SKM-1 treated with dmso at 0.1 percent for 144 hours (cell line): Measurements from ENCODE around the gene ANXA6.
"Not testable (repeated sequence)": the region's sequence is repeated elsewhere in the genome, so short reads cannot be mapped to it uniquely, and the experiment has no call there.

Experiments used
- DNase-seq: peaks from one replicate; lab custom pipeline; 2025; ENCODE audit not compliant: unreplicated experiment; lab: John Stamatoyannopoulos, UW

ANXA6 gene

DNA sequence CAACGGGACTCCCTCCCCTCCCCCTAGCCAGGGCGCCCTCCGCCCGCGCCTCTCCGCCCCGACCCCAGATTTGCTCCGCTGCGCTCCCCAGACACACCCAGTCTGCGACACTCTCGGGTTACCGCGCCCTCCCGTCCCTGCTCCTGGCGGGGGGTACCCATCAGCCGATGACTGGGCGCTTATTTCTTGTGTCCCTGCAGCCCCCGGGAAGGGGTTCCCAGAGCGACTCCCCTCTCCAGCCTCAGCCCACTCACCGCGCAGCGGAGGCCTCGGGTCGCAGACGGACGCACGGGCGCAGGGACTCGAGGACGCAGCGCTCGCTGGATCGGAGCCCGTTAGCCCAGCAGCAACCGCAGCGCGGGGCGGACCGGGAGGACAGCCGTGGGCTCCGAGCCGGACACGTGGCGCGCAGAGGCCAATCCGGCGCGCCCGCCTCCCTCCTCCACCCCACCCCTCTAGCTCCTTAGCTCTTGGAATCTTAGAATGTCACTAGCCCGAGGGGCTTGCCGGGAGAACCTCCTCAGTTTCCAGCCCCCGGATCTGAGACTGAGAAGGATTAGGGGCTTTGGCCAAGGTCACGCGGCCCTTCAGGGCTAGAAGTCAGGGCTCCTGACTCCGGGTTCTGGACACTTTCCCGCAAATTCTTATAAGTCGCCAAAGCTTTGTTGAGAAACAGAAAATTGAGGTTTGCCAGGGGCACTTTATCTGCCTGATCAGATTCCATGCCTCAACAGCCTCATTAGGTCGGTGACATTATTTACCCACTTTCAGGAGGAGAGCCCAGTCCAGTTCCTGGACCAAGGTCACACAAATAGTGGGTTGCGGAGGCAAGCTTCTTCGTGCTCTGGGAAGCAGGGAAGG lies at the start of gene ANXA6:
Gene ANXA6 (minus strand): TSS at position 354 of the 861 bp plus-strand sequence. CDS start 9,878 bp downstream, outside the sequence.
- DNase-seq: peak; percentile 45

GRCh38 chr5:151205411-151205810 lies 47.8 kb upstream of the ANXA6 start:
- no peak for DNase-seq

GRCh38 chr5:151204051-151204450 lies 46.5 kb upstream of the ANXA6 start:
- DNase-seq: no peak

DNA sequence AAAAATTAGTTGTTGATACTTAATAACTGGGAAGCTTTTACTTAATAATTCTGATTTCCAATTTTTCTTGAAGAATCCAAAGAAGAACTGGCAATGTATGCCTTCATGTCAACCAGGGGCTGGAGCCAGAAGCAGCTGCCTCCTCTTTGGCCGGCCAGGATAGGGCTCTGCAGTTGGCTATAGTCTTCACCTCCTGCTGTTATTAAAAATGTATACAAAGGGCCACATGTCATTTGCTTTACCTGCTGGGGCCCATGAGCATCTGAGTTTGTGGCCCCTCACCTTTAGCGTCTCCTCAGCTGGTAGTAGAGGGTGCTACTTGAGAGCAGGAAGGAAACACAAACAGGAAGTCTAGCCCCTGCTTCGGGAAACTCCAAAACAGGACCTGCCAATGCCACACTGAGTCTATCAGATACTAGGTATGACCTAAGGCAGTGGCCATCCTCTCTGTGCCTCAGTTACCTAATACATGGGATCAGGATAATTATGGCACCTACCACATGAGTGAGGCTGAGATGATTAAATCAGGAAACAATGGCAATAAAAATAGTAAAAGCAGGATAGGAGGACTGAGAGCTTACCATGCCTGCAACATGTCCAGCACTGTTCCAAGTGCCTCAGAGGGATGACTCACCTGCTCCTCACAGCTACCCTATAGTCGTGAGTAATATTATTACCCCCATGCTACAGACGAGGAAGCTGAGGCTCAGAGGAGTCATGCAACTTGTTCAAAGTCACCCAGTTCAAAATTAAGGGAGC lies 45.0 kb upstream of the ANXA6 start:
- DNase-seq: no peak

GRCh38 chr5:151200913-151201595 lies 43.5 kb upstream of the ANXA6 start:
- DNase-seq: no peak

DNA sequence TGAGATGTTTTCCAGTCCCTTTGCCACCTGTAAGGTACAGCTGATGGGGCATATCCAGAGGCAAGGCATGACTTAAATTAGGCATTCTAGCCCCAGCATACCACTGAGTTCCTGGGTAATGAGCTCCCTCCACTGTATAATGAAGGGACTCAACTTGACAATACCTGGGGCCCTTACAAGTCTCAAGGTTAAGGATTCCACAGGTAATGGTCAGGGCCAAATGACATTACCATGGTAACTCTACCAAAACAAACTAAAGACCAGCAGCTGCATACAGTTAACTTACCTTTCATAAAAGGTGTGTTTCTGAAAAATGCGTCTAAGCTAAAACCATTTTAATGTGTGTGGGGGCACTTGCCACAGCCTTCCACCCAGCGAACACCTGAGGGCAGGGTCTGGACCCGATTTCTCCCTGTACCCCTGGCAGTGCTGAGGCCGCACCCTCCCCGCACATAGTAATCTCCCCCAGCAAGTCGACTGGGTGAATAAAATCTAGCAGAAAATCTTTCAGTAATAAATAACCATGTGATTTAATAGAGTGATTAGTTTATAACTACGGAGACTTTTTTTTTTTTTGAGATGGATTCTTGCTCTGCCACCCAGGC lies 42.1 kb upstream of the ANXA6 start:
- DNase-seq: no peak

GRCh38 chr5:151198861-151199260 lies 41.3 kb upstream of the ANXA6 start:
- DNase-seq: no peak

GRCh38 chr5:151197291-151197600 lies 39.7 kb upstream of the ANXA6 start:
- DNase-seq: not testable (repeated sequence)

GRCh38 chr5:151196556-151197290 lies 39.1 kb upstream of the ANXA6 start:
- no peak for DNase-seq

GRCh38 chr5:151195622-151196021 lies 38.0 kb upstream of the ANXA6 start:
- peak; percentile 27 for DNase-seq

- no peak for DNase-seq
These were observed 35.0 kb upstream of the ANXA6 start for GRCh38 chr5:151192626-151193025.

- no peak for DNase-seq
These were observed 34.1 kb upstream of the ANXA6 start for GRCh38 chr5:151191661-151192060.

- DNase-seq: no peak
These were observed 31.6 kb upstream of the ANXA6 start for GRCh38 chr5:151189151-151189550.

DNA sequence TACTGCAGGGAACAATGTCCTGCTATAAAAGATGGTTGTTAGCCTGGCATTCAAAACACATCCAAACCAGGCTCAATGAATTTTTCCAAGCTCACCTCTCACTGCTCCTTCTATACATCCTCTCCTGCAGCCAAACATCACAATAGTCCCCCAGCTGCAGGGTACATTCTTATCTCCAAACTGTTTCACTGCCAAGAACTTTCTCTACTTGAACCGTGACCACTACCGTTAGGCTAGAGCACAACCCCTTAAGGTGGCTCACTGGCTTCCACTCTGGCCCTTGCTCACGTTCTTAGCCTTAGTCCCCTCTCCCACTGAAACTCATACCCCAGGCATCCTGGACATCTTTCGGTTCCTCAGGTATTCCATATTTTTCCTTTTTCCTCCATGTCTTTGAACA lies 29.0 kb upstream of the ANXA6 start:
- DNase-seq: no peak

GRCh38 chr5:151186052-151186451 lies 28.5 kb upstream of the ANXA6 start:
- DNase-seq: no peak

DNA sequence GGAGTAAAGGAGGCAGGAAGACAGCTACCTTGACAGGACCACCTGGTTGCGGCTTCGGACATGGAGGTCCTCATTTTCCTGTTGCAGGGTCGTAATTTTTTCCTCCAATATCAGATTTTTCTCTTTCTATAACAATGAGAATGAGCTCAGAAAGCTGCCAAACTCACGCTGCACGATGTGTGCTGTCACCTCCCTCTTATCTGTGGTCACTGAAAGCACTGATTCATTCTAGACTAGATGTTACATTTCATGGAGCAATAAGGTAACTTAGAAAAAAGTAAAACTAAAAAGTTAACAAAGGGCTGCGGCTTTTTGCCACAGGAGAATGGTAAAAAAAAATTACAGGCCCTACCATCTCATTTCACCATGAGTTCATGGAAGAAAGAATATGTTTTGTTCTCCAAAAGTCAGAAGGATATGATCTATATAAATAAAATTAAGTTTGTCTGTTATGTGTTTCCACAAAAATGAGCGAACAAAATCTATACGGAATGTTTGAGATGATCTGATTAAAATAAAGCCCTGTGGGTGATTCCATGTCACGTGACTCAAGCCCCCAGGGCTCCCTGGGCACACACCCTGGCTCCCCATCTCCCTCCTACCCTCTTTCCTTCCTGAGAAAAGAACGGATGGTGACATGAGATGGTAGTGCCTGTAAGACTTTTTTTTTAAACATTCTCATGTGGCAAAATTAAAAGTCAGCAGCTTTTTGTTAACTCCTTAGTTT lies 26.9 kb upstream of the ANXA6 start:
- DNase-seq: no peak

- DNase-seq: no peak
These were observed 26.1 kb upstream of the ANXA6 start for GRCh38 chr5:151183456-151184245.

- no peak for DNase-seq
These were observed 25.4 kb upstream of the ANXA6 start for GRCh38 chr5:151182976-151183375.

DNA sequence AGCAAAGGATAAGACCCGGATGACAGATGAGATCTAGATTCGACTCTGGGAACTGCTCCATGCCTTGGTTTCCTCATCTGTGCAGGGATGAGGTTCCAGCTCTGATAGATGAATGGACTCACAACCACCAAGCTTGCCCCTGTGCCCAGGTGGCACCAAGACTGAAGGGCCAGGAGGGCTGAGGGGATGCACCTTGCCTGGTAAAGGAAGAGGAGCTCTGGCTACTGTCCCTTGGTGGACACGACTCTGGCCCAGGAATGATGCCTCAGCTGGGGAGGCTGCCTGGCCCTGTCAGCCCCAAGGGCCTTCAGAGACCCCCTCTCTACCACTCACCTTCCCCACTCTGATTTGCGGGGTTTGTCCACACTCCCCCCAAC lies 24.9 kb upstream of the ANXA6 start:
- DNase-seq: no peak
